Upper lobe of left lung (tissue), 6 donors: Measurements from ENCODE around the gene ARHGEF4. TPM values are rescaled to one million over a fixed set of nuclear protein-coding genes. Genes with fewer than 3 reads are reported as not detected.
A peak's percentile ranks its signal among the peaks of the same experiment; 100 is the strongest.

Experiments used
- ATAC-seq, 2 donors: fragments of 200-7000 bp; cut with Tn5 transposase; one replicate each; pipeline ENCODE4 v1.9.1; 2022; ENCODE audit warnings: mild to moderate bottlenecking in 2 of 2, moderate library complexity in 2 of 2; ENCODE audit not compliant: low FRiP score in 2 of 2
- DNase-seq, 2 donors: peaks; one replicate each; pipeline ENCODE4 v3.0.0-alpha.2; 2019 to 2020
- H3K27ac ChIP-seq, 4 donors: fragments of 200-600 bp; sonication (generic); one replicate each; pipeline ENCODE4 v1.5.1; 2016 to 2019
- H3K27me3 ChIP-seq, 4 donors: fragments of 200-600 bp; sonication (generic); one replicate each; pipeline ENCODE4 v1.5.1; 2017 to 2019
- H3K36me3 ChIP-seq, 4 donors: fragments of 200-600 bp; sonication (generic); one replicate each; pipeline ENCODE4 v1.5.1; 2016 to 2019
- H3K4me1 ChIP-seq, 4 donors: fragments of 200-600 bp; sonication (generic); one replicate each; pipeline ENCODE4 v1.5.1; 2018 to 2019
- H3K4me3 ChIP-seq, 4 donors: fragments of 200-600 bp; sonication (generic); one replicate each; pipeline ENCODE4 v1.5.1; 2017 to 2019; ENCODE audit warnings: mild to moderate bottlenecking in 2 of 4, moderate library complexity in 1 of 4
- H3K9me3 ChIP-seq, 4 donors: fragments of 200-600 bp; sonication (generic); one replicate each; pipeline ENCODE4 v1.5.1; 2018 to 2019
- EP300 ChIP-seq, 4 donors: sonication (generic); formaldehyde crosslinking; IDR thresholded peaks; one replicate each; pipeline ENCODE4 v1.5.1; 2017; ENCODE audit warnings: antibody characterized with exemption in 4 of 4, control low read depth in 2 of 4
- POLR2A ChIP-seq, 4 donors: fragments of 450-650 bp; IDR thresholded peaks; one replicate each; pipeline ENCODE4 v1.5.1; 2016 to 2017; ENCODE audit warnings: antibody characterized with exemption in 4 of 4, mild to moderate bottlenecking in 2 of 4
- POLR2AphosphoS5 ChIP-seq, 2 donors: sonication (generic); formaldehyde crosslinking; IDR thresholded peaks; one replicate each; pipeline ENCODE4 v1.5.1; 2017; ENCODE audit warnings: antibody characterized with exemption in 2 of 2
- WGBS, 2 donors: methylation state at CpG; one replicate each; pipeline ENCODE4 v1.1.5; 2017 to 2018; 5-methylcytosine and 5-hydroxymethylcytosine counted together
- total RNA-seq, 6 donors: library from RNA; depleted of rRNA in 4 of 6; stranded (reverse); fragments of >200 nt in 4 of 6; gene quantifications; one replicate each; pipeline versions ENCODE4 v1.1.0 to v1.2.1, GENCODE V29; 2016 to 2021
- TF ChIP-seq, protein P1 (sequence below), 6 experiments: fragments of 450-650 bp in 4 of 6; fragments of 200-600 bp in 2 of 6; sonication (generic) in 2 of 6; IDR thresholded peaks; one replicate each; pipeline ENCODE4 v1.5.1; 2016 to 2019; ENCODE audit warnings: antibody characterized with exemption in 6 of 6
- donor health status: DM: no; HTN: no; CAD: no; lungs with moderate emphysema.
- donor health status: DM: no; HTN: yes; CAD: no; lungs with severe emphysema.

Gene ARHGEF4
- total RNA-seq, 6 donors from 2014 or later = 10.1 to 101 (median 22.5) TPM

GRCh38 chr2:131016826-131017741 lies 180.4 kb downstream of the ARHGEF4 start:
- WGBS, 2 donors = 36 to 42% methylated on average over 8 of the region's 8 CpGs
- no peaks in the 10 kb centered on the region for H3K9me3 ChIP-seq
- peak in 1 of 2 donors; percentile 55 for DNase-seq
- H3K4me3 ChIP-seq = no peak overlapping the region
- H3K27me3 ChIP-seq = no peaks in the 10 kb centered on the region
- ATAC-seq = peak; percentile 29 to 55
- no peaks in the 10 kb centered on the region for H3K36me3 ChIP-seq
- no peak overlapping the region for H3K27ac ChIP-seq
- no peaks in the 10 kb centered on the region for H3K4me1 ChIP-seq
- TF ChIP-seq EP300 (IDR thresholded peaks at IDR 0.05) = no peak
- TF ChIP-seq, protein P1, sequence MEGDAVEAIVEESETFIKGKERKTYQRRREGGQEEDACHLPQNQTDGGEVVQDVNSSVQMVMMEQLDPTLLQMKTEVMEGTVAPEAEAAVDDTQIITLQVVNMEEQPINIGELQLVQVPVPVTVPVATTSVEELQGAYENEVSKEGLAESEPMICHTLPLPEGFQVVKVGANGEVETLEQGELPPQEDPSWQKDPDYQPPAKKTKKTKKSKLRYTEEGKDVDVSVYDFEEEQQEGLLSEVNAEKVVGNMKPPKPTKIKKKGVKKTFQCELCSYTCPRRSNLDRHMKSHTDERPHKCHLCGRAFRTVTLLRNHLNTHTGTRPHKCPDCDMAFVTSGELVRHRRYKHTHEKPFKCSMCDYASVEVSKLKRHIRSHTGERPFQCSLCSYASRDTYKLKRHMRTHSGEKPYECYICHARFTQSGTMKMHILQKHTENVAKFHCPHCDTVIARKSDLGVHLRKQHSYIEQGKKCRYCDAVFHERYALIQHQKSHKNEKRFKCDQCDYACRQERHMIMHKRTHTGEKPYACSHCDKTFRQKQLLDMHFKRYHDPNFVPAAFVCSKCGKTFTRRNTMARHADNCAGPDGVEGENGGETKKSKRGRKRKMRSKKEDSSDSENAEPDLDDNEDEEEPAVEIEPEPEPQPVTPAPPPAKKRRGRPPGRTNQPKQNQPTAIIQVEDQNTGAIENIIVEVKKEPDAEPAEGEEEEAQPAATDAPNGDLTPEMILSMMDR (IDR thresholded peaks at IDR 0.05) = no peak
- TF ChIP-seq POLR2A (IDR thresholded peaks at IDR 0.05) = no peak
- TF ChIP-seq POLR2AphosphoS5 (IDR thresholded peaks at IDR 0.05) = no peak

DNA sequence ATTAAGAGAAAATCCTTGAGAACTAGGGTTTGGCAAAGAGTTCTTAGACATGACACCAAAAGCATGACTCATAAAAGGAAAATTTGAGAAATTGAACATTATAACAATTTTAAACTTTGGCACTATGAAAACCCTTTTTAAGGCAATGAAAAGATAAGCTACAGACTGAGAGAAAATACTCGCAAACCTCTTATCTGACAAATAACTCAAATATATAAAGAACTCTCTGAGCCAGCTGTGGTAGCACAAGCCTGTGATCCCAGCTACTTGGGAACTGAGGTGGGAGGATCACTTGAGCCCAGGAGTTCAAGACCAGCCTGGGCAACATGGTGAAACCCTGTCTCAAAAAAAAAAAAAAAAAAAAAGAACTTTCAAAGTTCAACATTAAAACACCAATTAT lies 186.0 kb downstream of the ARHGEF4 start:
- no peak for DNase-seq
- Histone ChIP-seq H3K4me1 (no peaks in the 10 kb centered on the region), H3K36me3 (no peaks in the 10 kb centered on the region), H3K27ac (no peak overlapping the region), H3K9me3 (peaks cover 0 to 2% (median 1%) of the 10 kb centered on the region in 4 donors), H3K4me3 (no peak overlapping the region), H3K27me3 (no peaks in the 10 kb centered on the region)
- WGBS, 2 donors = 75 to 78% methylated on average over 1 of the region's 1 CpG
- TF ChIP-seq, protein P1 (IDR thresholded peaks at IDR 0.05) = no peak
- TF ChIP-seq EP300 (IDR thresholded peaks at IDR 0.05) (no peak), POLR2A (IDR thresholded peaks at IDR 0.05) (no peak), POLR2AphosphoS5 (IDR thresholded peaks at IDR 0.05) (no peak)
- ATAC-seq = no peak

DNA sequence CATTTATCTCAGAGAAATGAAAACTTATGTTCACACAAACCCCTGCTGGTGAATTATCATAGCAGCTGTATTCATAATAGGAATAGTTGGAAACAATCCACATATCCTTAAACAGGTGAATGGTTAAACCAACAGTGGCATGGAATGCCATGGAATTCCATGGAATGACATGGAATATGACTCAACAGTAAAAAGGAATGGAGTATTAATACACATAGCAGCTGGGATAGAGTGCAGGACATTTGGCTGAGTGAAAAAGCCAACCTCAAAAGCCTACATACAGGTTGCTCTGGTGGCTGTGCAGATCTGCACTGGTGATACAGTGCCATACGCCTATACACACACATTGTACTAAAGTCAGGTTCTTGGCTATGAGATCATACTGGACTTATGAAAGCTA lies 187.0 kb downstream of the ARHGEF4 start:
- Histone ChIP-seq H3K27me3 (no peaks in the 10 kb centered on the region), H3K36me3 (no peaks in the 10 kb centered on the region), H3K27ac (no peak overlapping the region), H3K4me1 (no peaks in the 10 kb centered on the region), H3K4me3 (no peak overlapping the region), H3K9me3 (peaks cover 0 to 8% (median 5%) of the 10 kb centered on the region in 4 donors)
- no peak for TF ChIP-seq POLR2A (IDR thresholded peaks at IDR 0.05)
- TF ChIP-seq, protein P1 (IDR thresholded peaks at IDR 0.05) = no peak
- no peak for TF ChIP-seq POLR2AphosphoS5 (IDR thresholded peaks at IDR 0.05)
- no peak for TF ChIP-seq EP300 (IDR thresholded peaks at IDR 0.05)
- no peak for ATAC-seq
- 92 to 100% methylated on average over 1 of the region's 1 CpG for WGBS, 2 donors
- DNase-seq = no peak

GRCh38 chr2:131026919-131027318 lies 190.2 kb downstream of the ARHGEF4 start:
- no peaks in the 10 kb centered on the region for H3K4me1 ChIP-seq
- H3K27me3 ChIP-seq = no peaks in the 10 kb centered on the region
- 57 to 68% methylated on average over 5 of the region's 5 CpGs for WGBS, 2 donors
- no peak overlapping the region for H3K4me3 ChIP-seq
- H3K36me3 ChIP-seq = no peaks in the 10 kb centered on the region
- H3K27ac ChIP-seq = no peak overlapping the region
- TF ChIP-seq, protein P1 (IDR thresholded peaks at IDR 0.05) = no peak
- TF ChIP-seq EP300 (IDR thresholded peaks at IDR 0.05) (no peak), POLR2A (IDR thresholded peaks at IDR 0.05) (no peak), POLR2AphosphoS5 (IDR thresholded peaks at IDR 0.05) (no peak)
- DNase-seq = no peak
- no peak for ATAC-seq
- peaks cover 0 to 8% (median 5%) of the 10 kb centered on the region in 4 donors for H3K9me3 ChIP-seq
